ENCODE data around the gene SNTG2.

- TF ChIP-seq CTCF (IDR thresholded peaks at IDR 0.05) (no peak), POLR2A (IDR thresholded peaks at IDR 0.05) (no peak)
These were observed 179.3 kb downstream of the SNTG2 start for GRCh38 chr2:1129982-1130381.
